Measurements from ENCODE around the gene SEC14L2.
"Not testable (repeated sequence)": the region's sequence is repeated elsewhere in the genome, so short reads cannot be mapped to it uniquely, and the experiment has no call there.

Gene SEC14L2

DNA sequence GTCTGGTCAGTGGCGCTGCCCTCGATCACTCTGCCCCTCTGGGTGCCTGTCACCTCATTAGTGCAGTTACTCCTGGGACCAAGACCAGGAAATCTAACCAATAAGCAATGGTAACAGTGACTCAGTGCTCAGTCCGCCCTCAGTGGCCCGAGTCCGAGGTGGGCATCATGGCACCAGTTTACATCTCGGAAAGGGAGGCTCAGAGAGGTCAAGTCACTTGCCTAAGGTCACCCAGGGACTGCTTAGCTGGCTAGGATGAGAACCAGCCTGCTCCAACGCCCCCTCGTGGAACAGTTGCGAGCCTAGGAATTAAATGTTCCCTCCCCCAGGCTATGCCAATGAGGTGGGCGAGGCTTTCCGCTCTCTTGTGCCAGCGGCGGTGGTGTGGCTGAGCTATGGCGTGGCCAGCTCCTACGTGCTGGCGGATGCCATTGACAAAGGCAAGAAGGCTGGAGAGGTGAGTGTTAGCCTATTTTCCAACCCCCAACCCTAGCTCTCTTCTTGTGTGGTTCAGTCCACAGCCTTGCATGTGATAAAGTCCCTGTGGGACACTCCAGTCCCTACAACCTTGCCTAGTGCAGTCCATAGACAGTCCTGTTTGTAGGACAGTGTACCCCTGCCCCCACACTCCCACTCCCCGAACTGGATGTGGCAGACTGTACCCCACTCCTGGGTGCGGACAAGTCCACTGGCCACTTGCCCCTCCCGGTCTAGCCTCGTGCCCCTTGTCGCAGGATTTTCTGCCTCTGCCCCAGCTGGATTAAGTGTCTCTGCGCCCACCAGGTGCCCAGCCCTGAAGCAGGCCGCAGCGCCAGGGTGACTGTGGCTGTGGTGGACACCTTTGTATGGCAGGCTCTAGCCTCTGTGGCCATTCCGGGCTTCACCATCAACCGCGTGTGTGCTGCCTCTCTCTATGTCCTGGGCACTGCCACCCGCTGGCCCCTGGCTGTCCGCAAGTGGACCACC, 29.9 kb downstream of the SEC14L2 start:
- peak; percentile 85 for DNase-seq (ENCODE audit: low read depth)

- DNase-seq (ENCODE audit: low read depth): no peak
Observed at GRCh38 chr22:30427871-30428270, 31.1 kb downstream of the SEC14L2 start.

DNA sequence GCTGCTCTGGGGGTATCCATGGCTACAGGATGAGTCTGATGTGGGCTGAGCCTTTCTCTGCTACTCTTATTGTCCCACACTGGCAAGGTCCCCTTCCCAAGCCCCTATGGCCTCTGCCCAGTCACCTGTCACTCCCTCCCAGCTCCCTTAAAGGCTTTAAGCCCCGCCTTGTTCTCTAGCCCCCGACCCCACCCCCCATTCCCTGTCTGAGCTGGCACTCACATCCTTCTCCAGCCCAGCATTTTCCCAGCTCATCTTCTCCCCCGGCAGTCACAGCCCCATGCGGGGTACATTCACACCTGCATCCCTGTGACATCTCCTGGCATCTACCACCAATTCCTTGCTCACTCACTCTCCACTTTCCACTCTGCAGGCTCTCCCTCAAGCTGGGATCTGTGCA, 33.1 kb downstream of the SEC14L2 start:
- no peak for DNase-seq (ENCODE audit: low read depth)

- no peak for DNase-seq (ENCODE audit: low read depth)
Observed at GRCh38 chr22:30430933-30431332, 34.1 kb downstream of the SEC14L2 start.

DNA sequence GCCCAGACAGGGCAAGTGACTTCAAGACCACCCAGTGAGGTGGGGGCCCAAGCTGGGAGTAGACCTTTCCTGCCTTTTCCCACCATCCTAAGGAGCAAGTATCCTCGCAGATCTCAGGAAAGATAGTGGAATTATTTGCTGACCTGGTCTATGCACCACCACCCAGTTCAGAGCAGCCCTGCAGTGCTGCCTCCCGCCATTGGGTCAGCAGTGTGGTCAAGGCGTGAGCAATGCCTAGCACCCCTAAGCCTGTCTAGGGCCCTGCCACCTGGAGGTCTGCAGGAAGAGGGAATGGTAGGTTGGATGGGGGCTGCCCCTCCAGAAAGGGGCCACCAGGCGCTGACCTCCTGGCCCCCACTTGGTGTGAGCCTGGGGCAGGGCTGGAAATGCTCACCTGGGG, 35.3 kb downstream of the SEC14L2 start:
- DNase-seq (ENCODE audit: low read depth): no peak

DNA sequence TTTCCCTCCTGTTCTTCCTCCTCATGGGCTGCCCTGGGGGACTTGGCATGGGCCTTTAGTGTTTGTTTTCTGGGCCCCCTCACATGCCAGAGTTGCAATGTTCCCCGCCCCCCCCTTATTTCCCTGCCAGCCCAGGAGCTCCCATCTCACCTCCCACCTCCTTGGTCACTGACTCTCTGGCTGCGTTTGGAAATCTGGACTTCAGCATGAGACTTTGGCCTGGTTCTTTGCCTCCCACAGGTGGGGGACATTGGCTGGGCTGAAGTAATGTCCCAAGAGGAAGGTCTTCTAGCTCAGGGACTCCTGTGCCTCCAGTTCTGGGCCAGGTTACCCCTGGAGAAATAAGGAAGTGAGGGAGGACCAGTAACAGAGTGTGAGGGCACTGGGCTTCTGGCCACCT, 35.7 kb downstream of the SEC14L2 start:
- no peak for DNase-seq (ENCODE audit: low read depth)

DNA sequence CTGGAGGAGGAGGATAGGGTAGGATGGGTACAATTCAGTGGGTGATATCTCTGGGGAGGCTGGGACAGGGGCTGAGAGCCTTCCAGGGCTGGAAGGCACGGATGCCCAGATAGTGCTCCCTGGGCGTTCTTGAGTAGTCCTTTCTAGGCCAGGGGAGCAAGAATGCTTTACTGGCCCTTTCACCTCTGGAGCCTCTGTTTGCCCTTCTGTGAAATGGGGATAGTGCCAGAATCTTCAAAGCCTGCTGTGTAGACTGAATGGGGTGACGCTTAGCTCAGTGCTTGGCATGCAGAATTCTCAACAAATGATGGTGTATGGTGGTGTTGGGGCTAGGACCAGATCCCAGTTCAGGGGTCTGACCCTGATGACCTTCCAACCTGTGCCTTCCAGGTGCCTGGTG, 36.4 kb downstream of the SEC14L2 start:
- no peak for DNase-seq (ENCODE audit: low read depth)

GRCh38 chr22:30433773-30434172, 37.0 kb downstream of the SEC14L2 start:
- no peak for DNase-seq (ENCODE audit: low read depth)

DNA sequence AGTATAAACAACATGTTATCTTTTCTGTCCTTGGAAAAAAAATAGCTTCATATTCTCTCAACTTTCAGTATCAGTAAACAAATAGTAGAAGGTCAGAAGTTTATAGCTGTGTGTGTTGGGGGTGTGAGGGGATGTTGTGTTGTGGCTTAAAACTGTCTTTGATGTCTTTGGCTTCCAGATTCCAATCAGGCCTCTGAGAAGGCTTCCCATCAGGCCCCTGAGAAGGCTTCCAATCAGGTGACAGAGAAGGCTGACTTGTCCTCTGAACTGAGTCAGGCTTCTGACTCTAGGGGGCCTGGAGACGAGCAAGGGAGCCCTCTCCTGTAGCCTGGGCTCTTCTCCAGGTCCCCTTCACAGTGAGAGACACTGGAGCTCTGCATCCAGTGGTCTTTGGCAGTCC, 38.0 kb downstream of the SEC14L2 start:
- DNase-seq (ENCODE audit: low read depth): no peak

GRCh38 chr22:30435674-30436126, 38.9 kb downstream of the SEC14L2 start:
- DNase-seq (ENCODE audit: low read depth): peak; percentile 74

DNA sequence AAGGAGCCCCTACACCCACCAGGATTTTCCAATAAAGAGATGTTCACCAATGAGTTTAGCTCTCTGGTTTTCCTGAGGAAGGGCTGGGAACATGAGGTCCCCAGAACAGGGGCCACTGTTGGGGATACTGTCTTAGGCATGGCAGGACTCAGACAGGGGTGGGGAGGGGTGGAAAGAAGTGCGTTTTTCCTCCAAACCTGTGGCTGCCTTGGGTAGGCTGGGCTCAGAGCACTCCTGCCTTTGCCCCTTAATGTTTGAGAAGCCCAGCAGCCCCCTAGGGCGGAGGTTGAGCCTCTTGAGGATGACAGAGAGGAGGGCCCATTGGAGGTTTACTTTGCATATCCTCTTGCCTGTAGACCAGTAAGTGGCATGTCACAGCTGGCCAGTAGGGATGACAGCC, 39.4 kb downstream of the SEC14L2 start:
- DNase-seq (ENCODE audit: low read depth): no peak

DNA sequence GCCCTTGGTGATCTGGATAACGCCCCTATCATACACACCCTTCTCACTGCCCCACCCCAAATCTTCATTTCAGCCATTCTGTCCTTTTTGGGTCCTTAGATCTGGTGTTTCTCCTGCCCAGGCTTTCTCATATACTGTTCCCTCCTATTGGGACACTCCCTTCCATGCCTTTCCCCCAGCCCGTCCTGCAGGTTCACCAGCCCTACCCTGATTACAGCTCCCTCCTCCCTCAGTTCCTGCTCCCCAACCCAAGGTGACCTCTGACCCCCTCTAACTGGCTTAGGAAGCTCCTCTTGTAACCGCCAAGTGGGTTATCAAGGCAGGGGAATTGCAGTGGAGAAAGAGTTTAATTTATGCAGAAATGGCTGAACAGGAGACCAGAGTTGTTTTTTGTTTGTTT, 41.7 kb downstream of the SEC14L2 start:
- DNase-seq (ENCODE audit: low read depth): no peak

DNA sequence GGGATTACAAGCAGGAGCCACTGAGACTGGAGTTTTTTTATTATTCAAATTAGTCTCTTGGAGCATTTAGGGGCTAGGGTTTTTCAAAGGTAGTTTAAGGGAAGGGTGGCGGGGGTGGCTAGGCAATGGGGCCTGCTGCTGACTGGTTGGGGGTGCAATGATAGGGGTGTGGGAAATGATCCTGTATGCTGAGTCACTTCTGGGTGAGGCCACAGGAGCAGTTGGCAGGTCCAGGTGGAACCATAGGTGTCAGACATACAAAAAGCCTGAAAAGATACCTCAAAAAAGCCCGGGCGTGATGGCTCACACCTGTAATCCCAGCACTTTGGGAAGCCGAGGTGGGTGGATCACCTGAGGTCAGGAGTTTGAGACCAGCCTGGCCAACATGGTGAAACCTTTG, 42.4 kb downstream of the SEC14L2 start:
- DNase-seq (ENCODE audit: low read depth): no peak

GRCh38 chr22:30439836-30440235, 43.0 kb downstream of the SEC14L2 start:
- no peak for DNase-seq (ENCODE audit: low read depth)

GRCh38 chr22:30441088-30441487, 44.3 kb downstream of the SEC14L2 start:
- no peak for DNase-seq (ENCODE audit: low read depth)

DNA sequence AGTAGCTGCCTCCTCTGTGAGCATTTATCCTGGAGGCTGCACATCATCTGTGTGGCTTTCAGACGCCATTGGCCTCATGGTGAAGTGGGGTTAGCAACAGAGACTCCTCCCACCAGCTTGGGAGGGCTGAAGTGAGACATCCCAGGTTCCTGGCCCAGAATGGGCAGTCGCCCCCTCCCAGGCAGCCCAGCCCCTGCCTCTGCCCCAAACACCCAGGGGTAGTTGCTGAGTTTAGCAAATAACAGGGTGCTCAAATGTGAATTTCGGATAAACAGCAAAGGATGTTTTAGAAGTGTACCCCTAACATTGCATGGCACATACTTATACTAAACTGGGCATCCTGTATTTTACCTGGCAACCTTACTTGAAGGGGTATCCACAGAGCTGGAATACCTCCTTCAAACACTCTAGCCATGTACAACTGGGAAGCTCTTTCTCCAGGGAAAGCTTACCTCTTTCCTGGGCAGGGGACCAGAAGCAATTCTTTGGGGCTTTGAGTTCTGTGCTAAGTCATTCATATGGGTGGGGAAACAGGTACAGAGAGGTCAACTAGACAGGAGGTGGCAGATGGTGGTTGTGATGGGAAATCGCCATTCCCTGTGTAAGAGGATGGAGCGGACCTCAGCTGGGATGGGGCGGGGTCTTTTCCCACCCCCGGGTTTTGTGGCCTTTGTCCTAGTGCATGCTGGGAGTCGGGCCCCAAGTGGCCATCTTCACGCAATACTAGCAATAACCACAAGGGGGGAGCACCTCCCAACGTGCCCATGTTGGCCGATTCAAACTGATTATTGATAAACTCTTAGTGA, 48.0 kb downstream of the SEC14L2 start:
- peak; percentile 43 for DNase-seq (ENCODE audit: low read depth)

DNA sequence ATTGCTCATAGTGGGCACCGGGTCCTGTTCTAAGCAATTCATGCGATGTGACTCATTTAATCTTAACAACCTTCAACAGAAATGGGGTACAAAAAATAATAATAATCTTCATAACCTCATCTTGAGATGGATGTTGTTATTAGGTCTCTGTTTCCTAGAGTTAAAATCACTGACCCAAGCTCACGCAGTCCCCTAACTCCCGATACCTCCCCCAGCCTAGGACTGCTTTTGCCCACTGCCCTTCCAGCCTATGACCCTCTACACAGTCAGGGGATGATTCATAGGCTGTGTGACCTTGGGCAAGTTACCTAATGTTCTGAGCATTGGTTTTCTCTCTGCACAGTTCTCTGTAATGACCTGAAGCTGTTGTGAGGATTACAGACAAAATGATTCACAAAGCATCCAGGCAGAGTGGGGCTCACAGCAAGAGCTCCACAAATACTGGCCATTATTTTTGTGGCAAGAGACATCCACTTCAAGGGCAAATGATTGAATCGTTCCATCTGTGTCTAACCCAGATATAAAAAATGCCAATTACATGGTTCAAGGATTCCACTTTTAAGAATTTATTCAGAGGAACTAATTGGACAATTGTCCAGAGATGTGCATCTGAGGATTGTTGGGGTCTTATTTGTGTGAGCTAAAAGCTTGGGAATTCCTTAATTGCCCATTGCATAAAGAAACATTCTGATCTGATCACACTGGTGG, 48.8 kb downstream of the SEC14L2 start:
- no peak for DNase-seq (ENCODE audit: low read depth)

GRCh38 chr22:30447656-30448055, 50.8 kb downstream of the SEC14L2 start:
- DNase-seq (ENCODE audit: low read depth): no peak

- not testable (repeated sequence) for DNase-seq (ENCODE audit: low read depth)
Observed at GRCh38 chr22:30451488-30451887, 54.7 kb downstream of the SEC14L2 start.

DNA sequence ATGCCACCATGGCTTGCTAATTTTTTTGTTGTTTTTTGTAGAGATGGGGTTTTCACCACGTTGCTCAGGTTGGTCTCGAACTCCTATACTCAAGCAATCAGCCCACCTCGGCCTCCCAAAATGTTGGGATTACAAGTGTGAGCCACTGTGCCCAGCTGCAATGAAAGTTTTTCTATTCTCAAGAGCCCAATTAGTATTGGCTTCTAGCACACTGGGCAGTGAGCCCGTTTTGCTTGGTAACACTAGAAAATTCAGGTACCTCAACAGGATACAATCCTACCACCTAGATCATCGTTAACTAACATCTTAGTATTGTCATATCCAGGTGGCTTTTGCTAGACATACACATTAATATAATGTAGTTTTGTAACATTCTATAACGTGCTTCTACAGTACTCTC, 56.0 kb downstream of the SEC14L2 start:
- DNase-seq (ENCODE audit: low read depth): no peak

- DNase-seq (ENCODE audit: low read depth): no peak
Observed at GRCh38 chr22:30453731-30454510, 57.1 kb downstream of the SEC14L2 start.
